SK-N-MC (cell line): Measurements from ENCODE around the gene TRIM52.
"Not testable (repeated sequence)": the region's sequence is repeated elsewhere in the genome, so short reads cannot be mapped to it uniquely, and the experiment has no call there.

Experiments
- EZH2 ChIP-seq: fragments of 200-600 bp; sonication (generic); IDR thresholded peaks from one replicate; pipeline ENCODE4 v1.6.1; 2017; ENCODE audit warnings: antibody characterized with exemption
- FOXP2 ChIP-seq: optimal IDR thresholded peaks from 2 replicates; pipeline ENCODE3; 2011; ENCODE audit warnings: mild to moderate bottlenecking, moderate library complexity; ENCODE audit not compliant: insufficient read depth; ENCODE audit errors: extremely low read length, control extremely low read depth

- TF ChIP-seq FOXP2, EZH2: not testable (repeated sequence)
Measured at GRCh38 chr5:181267907-181268306, 7.0 kb upstream of the TRIM52 start.
